ENCODE data around the gene ARF1.

The ARF1 gene

DNA sequence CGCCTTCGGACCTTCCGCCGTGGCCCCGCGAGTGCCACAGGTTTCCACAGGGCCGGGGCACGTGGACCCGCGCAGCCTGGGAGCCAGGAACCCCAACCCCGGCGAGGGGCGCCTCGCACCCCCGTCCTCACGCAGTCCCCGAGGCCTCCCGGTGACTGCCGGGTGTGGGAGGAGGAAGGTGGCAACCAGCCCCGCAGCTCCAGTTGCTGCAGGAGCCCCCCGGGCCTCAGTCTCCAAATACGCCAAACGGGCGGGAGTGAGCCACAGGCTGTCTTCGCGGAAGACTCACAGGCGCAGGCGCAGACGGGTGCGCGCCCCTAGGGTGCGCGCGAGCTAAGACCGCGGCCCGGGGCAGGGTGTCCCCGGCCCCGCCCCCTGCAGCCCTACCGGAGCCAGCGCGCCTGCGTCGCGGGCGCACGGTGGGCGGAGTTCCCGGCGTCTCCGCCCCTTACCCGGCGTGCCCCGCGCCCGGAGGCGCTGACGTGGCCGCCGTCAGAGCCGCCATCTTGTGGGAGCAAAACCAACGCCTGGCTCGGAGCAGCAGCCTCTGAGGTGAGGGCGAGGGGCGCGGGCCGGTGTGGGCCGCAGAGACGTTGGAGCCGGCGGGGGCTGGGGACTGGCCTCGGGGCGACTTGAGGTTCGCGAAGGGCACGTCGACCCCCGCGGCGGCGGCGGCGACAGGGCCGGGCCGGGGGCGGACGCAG is at the start of gene ARF1:
Gene ARF1, plus strand, starts transcription at position 495 of the 704 bp plus-strand sequence. CDS start 14,407 bp downstream, outside the sequence.
- Mint-ChIP-seq H3K27me3 (no peaks in the 10 kb centered on the region), H3K36me3 (ENCODE audit: low read depth) (peaks cover 54% of the 10 kb centered on the region), H3K4me3 (peak within 1 kb of the TSS; percentile 97), H3K27ac (peak within 1 kb of the TSS; percentile 98), H3K9me3 (no peaks in the 10 kb centered on the region), H3K4me1 (ENCODE audit: low read depth) (peaks cover 49% of the 10 kb centered on the region)
- DNase-seq, result peak; percentile 97

DNA sequence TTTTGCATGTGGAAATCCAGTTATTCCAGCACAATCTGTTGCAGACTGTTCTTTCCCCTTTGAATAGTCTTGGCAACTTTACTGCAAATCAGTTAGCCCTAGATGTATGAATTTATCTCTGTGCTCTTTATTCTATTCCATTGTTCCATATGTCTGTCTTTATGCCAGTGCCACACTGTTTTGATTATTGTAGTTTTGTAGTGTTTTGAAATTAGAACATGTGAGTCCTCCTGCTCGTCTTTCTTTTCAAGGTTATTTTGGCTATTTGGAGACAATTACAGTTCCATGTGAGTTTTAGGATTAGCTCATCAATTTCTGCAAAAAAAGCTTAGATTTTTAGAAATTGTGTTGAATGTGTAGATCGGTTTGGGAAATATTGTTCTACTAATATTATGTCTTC is 49.1 kb upstream of the ARF1 start:
- peaks cover 68% of the 10 kb centered on the region for H3K27me3 Mint-ChIP-seq

DNA sequence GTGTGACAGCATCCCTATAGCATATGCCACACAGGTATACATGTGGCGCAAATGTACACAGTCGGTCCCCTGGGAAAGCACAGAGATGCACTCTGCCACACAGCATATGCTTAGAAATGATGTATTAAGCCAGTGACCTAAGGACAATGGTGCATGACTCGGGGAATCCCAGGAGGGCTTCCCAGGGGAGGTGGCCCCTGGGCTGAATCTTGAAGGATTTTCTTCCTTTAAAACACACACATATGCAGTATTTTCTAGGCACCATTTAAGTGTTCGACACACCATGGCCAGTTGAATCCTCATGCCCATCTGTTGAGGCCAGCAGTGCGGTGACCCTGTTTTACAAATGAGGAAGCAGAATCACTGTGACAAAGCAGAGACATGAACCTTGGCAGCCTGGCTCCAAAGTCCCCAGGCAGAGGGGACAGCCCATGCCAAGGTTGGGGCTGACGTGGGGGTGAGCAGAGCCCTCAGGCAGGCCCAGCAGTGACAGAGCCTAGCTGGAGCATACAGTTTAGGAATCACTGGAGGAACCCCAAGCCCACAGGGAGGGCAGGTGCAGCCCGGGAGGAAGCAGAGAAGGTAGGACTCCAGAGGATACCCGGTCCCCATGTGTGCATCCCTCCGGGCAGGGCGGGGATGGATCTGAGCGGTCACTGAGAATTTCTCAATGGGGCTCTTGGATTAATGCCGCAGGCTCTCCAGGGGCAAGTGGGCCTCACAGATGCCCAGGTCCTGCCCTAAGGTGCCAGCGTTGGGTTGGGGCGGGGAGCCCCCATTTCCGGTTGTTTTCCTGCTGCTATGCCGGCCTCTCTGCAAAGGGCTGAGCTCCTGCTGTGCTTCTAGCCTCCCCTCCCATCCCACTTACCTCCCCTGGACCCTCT is 47.3 kb upstream of the ARF1 start:
- Mint-ChIP-seq H3K27me3 (peaks cover 79% of the 10 kb centered on the region), H3K9me3 (no peaks in the 10 kb centered on the region), H3K4me1 (ENCODE audit: low read depth) (peaks cover 2% of the 10 kb centered on the region), H3K4me3 (no peak overlapping the region), H3K27ac (no peak overlapping the region), H3K36me3 (ENCODE audit: low read depth) (no peaks in the 10 kb centered on the region)
- DNase-seq, result peak; percentile 23

More for the DNA sequence above, 49.1 kb upstream of the ARF1 start:
- Mint-ChIP-seq H3K4me3 (no peak overlapping the region), H3K27ac (no peak overlapping the region), H3K9me3 (no peaks in the 10 kb centered on the region), H3K4me1 (ENCODE audit: low read depth) (peaks cover 2% of the 10 kb centered on the region), H3K36me3 (ENCODE audit: low read depth) (no peaks in the 10 kb centered on the region)
- no peak for DNase-seq

DNA sequence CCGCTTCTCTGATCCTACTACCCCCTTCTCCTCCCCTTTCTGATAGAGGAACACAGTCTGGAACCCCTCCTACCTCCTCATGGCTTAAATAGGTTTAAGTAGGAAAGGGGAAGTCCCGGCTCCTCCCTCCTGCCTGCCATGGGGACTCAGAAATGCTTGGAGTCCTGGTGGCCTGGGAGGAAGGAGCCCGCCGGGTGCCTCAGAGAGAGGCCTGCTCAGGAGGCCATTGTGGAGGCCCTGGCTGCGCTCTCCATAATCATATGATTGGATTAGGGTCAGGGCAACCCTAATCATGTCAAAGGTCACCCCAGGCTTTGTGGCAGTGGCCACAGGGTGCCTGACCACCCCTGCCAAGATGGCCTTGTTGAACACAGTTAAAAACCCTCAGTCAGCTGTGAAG is 46.7 kb upstream of the ARF1 start:
- Mint-ChIP-seq H3K4me1 (ENCODE audit: low read depth) (peaks cover 2% of the 10 kb centered on the region), H3K36me3 (ENCODE audit: low read depth) (no peaks in the 10 kb centered on the region), H3K27ac (no peak overlapping the region), H3K9me3 (no peaks in the 10 kb centered on the region), H3K27me3 (peaks cover 77% of the 10 kb centered on the region), H3K4me3 (no peak overlapping the region)
- DNase-seq, result peak; percentile 8

DNA sequence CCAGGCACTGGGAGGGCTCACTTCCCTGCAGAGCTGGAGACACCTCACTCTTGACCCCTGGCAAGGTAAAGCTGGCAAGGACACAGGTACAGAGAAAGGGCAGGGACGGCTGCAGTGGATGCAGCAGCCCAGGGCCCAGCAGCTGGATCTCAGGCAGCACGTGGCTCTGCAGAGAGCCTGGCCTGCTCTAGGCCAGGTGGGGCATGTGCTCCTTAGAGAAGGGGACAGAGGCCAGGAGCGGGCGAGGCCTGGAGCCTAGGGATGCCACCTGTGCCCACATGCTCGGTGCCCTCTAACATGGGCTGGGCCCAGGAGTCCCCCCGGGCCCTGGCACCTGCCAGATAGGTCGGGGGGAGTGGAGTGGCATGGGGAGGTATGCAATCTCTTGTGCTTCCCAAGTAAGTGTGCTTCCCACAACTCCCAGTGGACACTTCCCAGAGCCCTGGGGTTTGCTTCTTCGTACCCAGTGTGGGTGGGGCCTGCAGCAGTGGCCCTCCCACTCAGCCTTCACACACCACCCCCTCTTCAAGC is 45.7 kb upstream of the ARF1 start:
- peak; percentile 20 for DNase-seq
- Mint-ChIP-seq H3K27ac (no peak overlapping the region), H3K4me3 (no peak overlapping the region), H3K36me3 (ENCODE audit: low read depth) (no peaks in the 10 kb centered on the region), H3K4me1 (ENCODE audit: low read depth) (peaks cover 2% of the 10 kb centered on the region), H3K27me3 (peaks cover 68% of the 10 kb centered on the region), H3K9me3 (no peaks in the 10 kb centered on the region)

DNA sequence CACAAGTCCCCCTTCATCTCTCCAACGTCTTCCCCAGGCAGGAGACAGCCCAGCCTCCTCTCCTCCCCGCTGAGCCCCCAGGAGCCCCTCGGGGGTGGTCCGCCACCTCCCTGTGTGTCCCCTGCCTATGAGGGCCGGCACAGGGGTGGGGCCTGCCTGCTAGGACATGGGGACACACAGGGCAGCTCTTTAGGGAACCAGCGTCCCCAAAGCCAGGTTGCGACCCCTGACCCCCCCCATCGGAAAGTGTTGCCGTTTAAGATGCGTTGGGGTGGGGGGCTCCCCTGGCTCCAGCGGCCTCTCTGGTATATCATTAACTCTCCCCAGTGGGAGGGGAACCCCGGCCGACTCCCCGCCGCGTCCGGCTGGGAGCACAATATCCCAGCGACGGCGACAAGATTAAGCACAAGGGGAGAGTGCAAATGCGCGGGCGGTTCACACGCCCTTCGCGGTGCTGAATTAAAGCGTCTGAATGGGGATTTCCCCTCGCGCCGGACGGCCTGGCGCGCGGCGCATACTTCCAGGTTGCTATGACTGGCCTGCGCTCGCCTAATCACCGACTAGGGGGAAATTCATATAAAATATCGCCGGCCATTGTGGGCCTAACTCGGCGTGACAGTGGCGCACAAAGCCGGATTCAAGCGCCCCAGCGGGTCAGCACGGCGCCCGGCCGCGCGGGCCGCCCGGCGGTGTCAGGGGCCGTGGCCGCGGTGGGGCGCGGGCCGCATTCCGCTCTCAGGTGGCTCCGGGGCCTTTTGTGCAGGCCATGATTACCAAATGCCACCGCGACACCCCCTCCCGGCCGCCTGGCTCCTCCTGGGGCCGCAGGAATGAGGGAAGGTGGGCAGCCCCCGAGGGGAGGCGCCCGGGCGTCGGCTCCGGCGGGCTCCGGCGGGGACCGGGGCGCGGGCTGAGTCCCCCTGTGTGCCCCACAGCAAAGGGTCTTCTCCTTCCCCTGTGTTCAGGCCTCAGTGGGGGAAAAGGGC is 44.8 kb upstream of the ARF1 start:
- Mint-ChIP-seq H3K4me3 (peak overlapping the region; percentile 18), H3K27me3 (peaks cover 61% of the 10 kb centered on the region)
- DNase-seq, result peak; percentile 47

DNA sequence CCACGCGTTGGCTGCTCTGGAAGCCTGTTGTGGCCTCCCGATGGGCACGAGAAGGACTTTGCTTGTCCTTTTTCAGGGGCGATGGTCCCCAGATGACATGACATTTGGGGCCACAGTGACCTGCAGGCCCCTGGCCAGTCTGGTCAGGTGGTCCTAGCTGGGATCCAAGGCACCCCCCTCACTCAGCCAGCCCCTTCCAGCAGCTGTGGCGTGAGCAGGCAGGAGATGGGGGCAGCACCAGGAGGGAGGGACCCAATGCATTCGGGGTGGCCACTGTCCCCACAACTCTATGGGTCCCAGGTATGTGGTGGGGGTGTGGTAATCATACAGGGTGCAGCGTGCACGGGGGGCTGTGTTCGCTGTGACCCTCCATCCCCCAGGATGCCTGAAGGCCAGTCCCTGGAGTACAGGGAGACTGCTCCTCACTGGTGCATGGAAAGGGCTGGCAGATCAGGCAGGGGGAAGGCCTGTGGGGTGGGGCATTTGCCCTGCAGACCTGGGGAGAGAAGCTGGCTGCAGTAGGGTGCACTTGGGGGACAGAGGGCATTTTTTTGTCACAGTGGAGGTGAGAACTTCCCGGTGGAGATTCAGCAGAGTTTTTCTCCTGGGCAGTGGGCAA is 44.0 kb upstream of the ARF1 start:
- Mint-ChIP-seq H3K9me3 (no peaks in the 10 kb centered on the region), H3K27me3 (peaks cover 53% of the 10 kb centered on the region), H3K4me1 (ENCODE audit: low read depth) (peaks cover 2% of the 10 kb centered on the region), H3K27ac (no peak overlapping the region), H3K4me3 (no peak overlapping the region), H3K36me3 (ENCODE audit: low read depth) (no peaks in the 10 kb centered on the region)
- no peak for DNase-seq

More for the DNA sequence above, 44.8 kb upstream of the ARF1 start:
- Mint-ChIP-seq H3K27ac (no peak overlapping the region), H3K4me1 (ENCODE audit: low read depth) (peaks cover 2% of the 10 kb centered on the region), H3K9me3 (no peaks in the 10 kb centered on the region), H3K36me3 (ENCODE audit: low read depth) (no peaks in the 10 kb centered on the region)

DNA sequence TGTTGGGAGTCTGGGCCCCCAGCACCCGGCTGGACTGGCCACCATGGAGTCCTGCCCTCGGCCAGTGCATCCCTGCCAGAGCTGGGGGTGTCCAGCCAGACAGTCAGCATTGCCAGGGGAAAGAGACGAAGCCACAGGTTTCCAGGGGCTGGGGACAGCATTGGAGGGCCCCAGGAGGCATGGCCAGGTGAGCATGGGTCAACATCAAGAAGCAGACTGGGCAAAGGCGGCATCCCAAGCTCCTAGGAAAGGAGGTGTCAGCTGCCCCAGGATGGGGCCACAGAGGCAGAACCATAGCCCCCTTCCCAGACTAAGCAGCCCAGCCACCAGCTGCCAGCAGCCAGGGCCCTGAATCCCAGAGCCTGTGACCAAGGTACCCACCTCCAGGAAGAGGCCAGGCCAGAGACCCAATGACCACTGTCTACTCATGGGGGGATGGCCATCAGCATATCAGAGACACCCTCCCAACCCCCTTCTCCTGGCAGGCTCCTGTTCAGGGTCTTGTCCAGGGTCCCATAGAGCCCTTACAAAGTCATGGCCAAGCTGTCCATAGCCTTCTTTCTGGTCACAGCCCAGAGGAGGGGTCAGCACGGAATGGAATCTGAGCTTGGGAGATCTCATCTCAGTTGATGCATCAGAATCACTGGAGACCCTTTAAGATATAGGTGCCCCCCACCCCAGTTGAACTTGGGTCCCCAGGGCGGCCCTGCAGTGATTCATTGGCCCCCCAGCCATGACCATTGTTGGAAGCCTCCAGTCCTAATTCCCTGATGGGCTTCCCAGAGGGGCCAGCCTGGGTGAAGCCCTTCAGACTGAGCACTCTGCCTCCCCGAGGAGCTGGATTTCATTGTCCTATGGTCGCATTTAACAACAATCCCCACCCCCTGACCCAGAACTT is 43.3 kb upstream of the ARF1 start:
- no peak overlapping the region for H3K4me3 Mint-ChIP-seq
- H3K27me3 Mint-ChIP-seq, result peaks cover 50% of the 10 kb centered on the region
- no peaks in the 10 kb centered on the region for H3K36me3 Mint-ChIP-seq (ENCODE audit: low read depth)
- DNase-seq, result no peak
- no peaks in the 10 kb centered on the region for H3K9me3 Mint-ChIP-seq
- H3K4me1 Mint-ChIP-seq (ENCODE audit: low read depth), result peaks cover 2% of the 10 kb centered on the region
- H3K27ac Mint-ChIP-seq, result no peak overlapping the region

DNA sequence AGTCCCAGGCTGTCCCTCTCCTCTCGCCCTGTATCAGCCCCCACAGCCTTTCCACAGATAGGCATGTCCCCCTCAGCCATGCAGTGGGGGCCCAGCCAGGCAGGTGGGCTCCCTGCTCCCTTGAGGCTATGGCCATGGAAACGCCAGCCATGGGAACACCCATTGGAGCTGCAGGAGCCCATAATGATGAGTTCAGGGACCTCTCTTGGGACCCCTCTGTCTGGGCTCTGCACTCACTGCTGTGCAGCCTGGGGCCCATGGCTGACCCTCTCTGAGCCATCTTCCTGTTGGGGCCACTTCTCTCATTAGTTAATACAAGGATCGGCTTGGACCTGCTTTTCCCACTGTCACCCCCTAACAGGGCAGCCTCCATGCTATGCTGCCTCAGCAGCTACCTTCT is 42.5 kb upstream of the ARF1 start:
- H3K9me3 Mint-ChIP-seq, result no peaks in the 10 kb centered on the region
- peaks cover 44% of the 10 kb centered on the region for H3K27me3 Mint-ChIP-seq
- no peaks in the 10 kb centered on the region for H3K36me3 Mint-ChIP-seq (ENCODE audit: low read depth)
- H3K4me1 Mint-ChIP-seq (ENCODE audit: low read depth), result peaks cover 2% of the 10 kb centered on the region
- H3K27ac Mint-ChIP-seq, result no peak overlapping the region
- DNase-seq, result peak; percentile 22
- H3K4me3 Mint-ChIP-seq, result no peak overlapping the region

DNA sequence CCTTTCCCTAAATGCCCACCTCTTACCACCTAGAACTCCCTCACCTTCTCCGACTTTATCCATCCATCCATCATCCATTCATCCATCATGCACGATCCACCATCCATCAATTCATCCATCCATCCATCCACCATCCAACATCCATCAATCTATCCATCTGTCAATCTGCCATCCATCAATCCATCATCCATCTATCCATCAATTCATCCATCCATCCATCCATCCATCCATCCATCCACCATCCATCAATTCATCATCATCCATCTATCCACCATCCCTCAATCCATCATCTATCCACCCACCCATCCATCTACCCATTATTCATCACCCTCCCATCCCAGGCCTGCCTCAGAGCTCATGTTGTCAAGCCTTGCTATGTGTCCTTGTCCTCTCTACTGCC is 41.2 kb upstream of the ARF1 start:
- no peak overlapping the region for H3K4me3 Mint-ChIP-seq
- DNase-seq, result no peak
- no peaks in the 10 kb centered on the region for H3K9me3 Mint-ChIP-seq
- no peaks in the 10 kb centered on the region for H3K36me3 Mint-ChIP-seq (ENCODE audit: low read depth)
- no peak overlapping the region for H3K27ac Mint-ChIP-seq
- H3K27me3 Mint-ChIP-seq, result peaks cover 34% of the 10 kb centered on the region
- H3K4me1 Mint-ChIP-seq (ENCODE audit: low read depth), result peaks cover 2% of the 10 kb centered on the region

DNA sequence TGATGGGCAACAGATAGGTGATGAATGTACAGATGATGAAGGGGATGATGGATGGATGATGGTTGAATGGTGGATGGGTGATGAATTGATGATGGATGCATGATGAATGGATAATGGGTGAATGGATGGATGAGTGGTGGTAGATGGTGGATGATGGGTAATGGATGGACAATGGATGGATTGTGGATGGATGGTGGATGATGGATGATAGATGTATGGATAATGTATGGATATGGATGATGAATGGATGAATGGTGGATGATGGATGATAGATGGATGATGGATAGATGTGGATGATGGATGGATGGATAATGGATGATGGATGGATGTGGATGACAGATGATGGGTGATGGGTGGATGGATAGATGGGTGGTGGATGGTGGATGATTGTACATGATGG is 40.0 kb upstream of the ARF1 start:
- Mint-ChIP-seq H3K4me3 (no peak overlapping the region), H3K4me1 (ENCODE audit: low read depth) (peaks cover 2% of the 10 kb centered on the region), H3K27me3 (peaks cover 24% of the 10 kb centered on the region), H3K36me3 (ENCODE audit: low read depth) (no peaks in the 10 kb centered on the region), H3K27ac (no peak overlapping the region), H3K9me3 (no peaks in the 10 kb centered on the region)
- no peak for DNase-seq

DNA sequence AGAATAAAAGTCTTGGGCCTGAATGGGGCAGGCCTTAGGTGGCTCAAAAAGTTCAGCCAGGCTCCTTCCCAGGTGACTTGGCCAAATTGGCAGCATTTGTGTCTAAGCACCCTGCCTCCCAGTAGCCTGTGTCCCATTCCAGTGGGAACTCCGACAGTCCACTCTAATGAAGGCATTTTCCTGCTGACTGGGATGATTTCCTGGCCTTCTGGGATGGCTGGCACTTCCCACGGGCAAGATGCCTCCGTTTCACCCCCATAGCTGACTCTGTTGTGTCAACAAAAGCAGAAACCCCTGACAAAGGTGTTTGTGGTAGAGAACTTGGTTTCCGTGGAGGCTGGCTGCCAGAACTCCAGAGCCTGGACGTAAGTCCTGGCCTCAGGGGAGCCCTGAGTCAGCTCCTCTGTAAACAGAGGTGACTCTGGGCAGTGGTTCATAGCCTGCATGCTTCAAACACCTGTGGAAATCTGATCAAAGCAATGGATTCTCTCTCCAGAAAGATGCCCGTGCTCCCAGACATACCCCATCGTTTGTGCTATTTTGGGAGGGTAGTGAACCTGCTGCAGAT is 39.1 kb upstream of the ARF1 start:
- H3K4me3 Mint-ChIP-seq, result no peak overlapping the region
- H3K27me3 Mint-ChIP-seq, result peaks cover 20% of the 10 kb centered on the region
- no peaks in the 10 kb centered on the region for H3K9me3 Mint-ChIP-seq
- no peaks in the 10 kb centered on the region for H3K4me1 Mint-ChIP-seq (ENCODE audit: low read depth)
- no peak for DNase-seq
- H3K36me3 Mint-ChIP-seq (ENCODE audit: low read depth), result no peaks in the 10 kb centered on the region
- no peak overlapping the region for H3K27ac Mint-ChIP-seq

DNA sequence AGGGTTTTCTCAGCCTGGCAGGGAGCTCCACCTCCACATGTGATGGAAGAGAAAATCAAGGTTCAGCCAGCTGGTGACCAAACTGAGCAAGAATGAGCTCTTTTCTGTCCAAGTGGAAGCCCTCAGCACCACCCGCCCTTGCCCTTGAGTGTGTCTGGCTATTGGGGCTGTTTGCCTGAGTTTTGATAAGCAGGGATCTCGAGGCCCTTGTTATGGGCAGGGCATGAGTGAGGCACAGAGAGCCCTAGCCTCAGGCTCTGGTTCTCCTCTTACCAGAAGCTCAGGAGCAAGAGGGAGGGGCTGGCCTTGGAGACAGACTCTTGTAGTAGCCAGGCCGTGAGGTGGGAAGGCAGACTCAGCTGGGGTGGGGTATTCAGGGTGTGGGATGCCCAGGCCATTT is 37.5 kb upstream of the ARF1 start:
- no peaks in the 10 kb centered on the region for H3K9me3 Mint-ChIP-seq
- no peaks in the 10 kb centered on the region for H3K36me3 Mint-ChIP-seq (ENCODE audit: low read depth)
- H3K27ac Mint-ChIP-seq, result no peak overlapping the region
- no peak overlapping the region for H3K4me3 Mint-ChIP-seq
- peaks cover 7% of the 10 kb centered on the region for H3K27me3 Mint-ChIP-seq
- DNase-seq, result no peak
- no peaks in the 10 kb centered on the region for H3K4me1 Mint-ChIP-seq (ENCODE audit: low read depth)

All from activated T-cell treated with anti-CD3 and anti-CD28 coated beads, Interleukin-2, amount 50 U/mL, for 24 hours (primary cell).